Sciatic nerve (tissue), 2 donors: ENCODE results near the gene SMARCA5. TPM values are rescaled to one million over a fixed set of nuclear protein-coding genes. Genes with fewer than 3 reads are reported as not detected.

Experiments
- ATAC-seq: fragments of 200-7000 bp; cut with Tn5 transposase; one replicate; pipeline ENCODE4 v1.9.1; 2020; ENCODE audit warnings: mild to moderate bottlenecking, moderate library complexity
- DNase-seq: peaks from one replicate; pipeline ENCODE4 v3.0.0-alpha.2; 2020; ENCODE audit warnings: low spot score
- intact Hi-C: fragments of 100-400 bp; cut with DNase I; formaldehyde crosslinking; loops from one replicate; pipeline ENCODE4 v1.14.2; 2022
- total RNA-seq: library from RNA; stranded (reverse); fragmentation: NEBNext Ultra II Directional; extraction: Animal tissue kit (Norgen Biotek cat#: 25700); gene quantifications from one replicate; pipeline ENCODE4 v1.2.1, GENCODE V29; 2021
- donor health status: DM: no; HTN: no; CAD: no.
- donor health status: DM: no; HTN: no; CAD: no.

Gene SMARCA5
- total RNA-seq, 1 donor from 2014 or later = 55.6 TPM

DNA sequence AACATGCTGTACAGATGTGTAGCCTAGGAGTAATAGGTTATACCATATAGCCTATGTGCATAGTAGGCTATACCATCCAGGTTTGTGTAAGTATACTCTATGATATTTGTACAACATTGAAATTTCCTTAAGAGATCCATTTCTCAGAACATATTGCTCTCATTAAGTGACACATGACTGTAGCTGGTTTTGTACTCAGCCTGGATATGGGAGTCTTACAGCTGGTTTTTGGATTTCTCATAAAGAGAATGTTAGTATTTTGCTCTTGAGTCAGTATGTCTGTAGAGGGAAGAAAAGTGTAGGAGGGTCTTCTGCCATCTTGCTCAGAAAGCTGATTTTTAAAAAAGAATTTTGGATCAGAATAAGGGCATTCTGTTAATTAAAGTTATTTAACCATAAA lies 85.3 kb downstream of the SMARCA5 start:
- DNase-seq = no peak
- ATAC-seq = no peak
- intact Hi-C loops = no loop called here

DNA sequence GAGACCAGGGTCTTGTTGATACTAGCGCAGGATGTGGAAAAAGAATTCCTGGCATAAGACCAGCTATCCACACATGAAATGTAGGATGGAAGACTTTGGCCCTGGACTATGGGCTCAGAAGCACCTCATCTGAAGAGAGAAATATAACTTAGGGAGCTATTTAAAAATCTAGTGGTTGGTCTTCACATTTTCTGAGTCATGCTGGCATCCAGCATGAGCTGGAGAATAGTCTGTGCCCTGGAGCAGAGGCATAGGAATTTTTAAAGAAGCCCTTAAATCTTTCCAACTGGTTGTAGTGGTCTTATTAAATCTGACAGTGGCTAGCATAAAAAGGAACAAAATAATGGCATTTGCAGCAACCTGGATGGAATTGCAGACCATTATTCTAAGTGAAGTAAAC lies 86.3 kb downstream of the SMARCA5 start:
- DNase-seq (no peak), ATAC-seq (no peak)
- intact Hi-C loops = no loop called here

- ATAC-seq (no peak), DNase-seq (no peak)
- intact Hi-C loops = no loop called here
These were observed 93.0 kb downstream of the SMARCA5 start for GRCh38 chr4:143606480-143606879.

Other genes with a start within 250 kb of the SMARCA5 start
- gene GAB1, start 176.8 kb upstream of the SMARCA5 start, total RNA-seq = 279 TPM
- gene FREM3, start 187.0 kb downstream of the SMARCA5 start, total RNA-seq = not detected